ENCODE measurements around the gene ASB2.

ASB2 gene

GRCh38 chr14:94001501-94002396, 25.4 kb upstream of the ASB2 start:
- peak; percentile 32 to 41 for DNase-seq (ENCODE audit: low read depth in 2 of 2, low spot score in 1 of 2)

GRCh38 chr14:94001016-94001415, 24.6 kb upstream of the ASB2 start:
- DNase-seq (ENCODE audit: low read depth in 2 of 2, low spot score in 1 of 2), result no peak

GRCh38 chr14:94000267-94000666, 23.9 kb upstream of the ASB2 start:
- DNase-seq (ENCODE audit: low read depth in 2 of 2, low spot score in 1 of 2), result no peak

- no peak for DNase-seq (ENCODE audit: low read depth in 2 of 2, low spot score in 1 of 2)
Observed at GRCh38 chr14:93999573-93999972, 23.2 kb upstream of the ASB2 start.

- no peak for DNase-seq (ENCODE audit: low read depth in 2 of 2, low spot score in 1 of 2)
Observed at GRCh38 chr14:93998871-93999403, 22.6 kb upstream of the ASB2 start.

GRCh38 chr14:93997916-93998870, 21.8 kb upstream of the ASB2 start:
- no peak for DNase-seq (ENCODE audit: low read depth in 2 of 2, low spot score in 1 of 2)

GRCh38 chr14:93997082-93997481, 20.7 kb upstream of the ASB2 start, which contains the start of gene CCDC197:
Gene CCDC197 (plus strand): TSS chr14:93997301. CDS start chr14:93998132, 831 bp downstream.
- no peak for DNase-seq (ENCODE audit: low read depth in 2 of 2, low spot score in 1 of 2)

- no peak for DNase-seq (ENCODE audit: low read depth in 2 of 2, low spot score in 1 of 2)
Observed at GRCh38 chr14:93996130-93996695, 19.8 kb upstream of the ASB2 start.

GRCh38 chr14:93994919-93995682, 18.7 kb upstream of the ASB2 start:
- DNase-seq (ENCODE audit: low read depth in 2 of 2, low spot score in 1 of 2), result no peak

GRCh38 chr14:93993382-93993781, 17.0 kb upstream of the ASB2 start:
- no peak for DNase-seq (ENCODE audit: low read depth in 2 of 2, low spot score in 1 of 2)

GRCh38 chr14:93991649-93992048, 15.3 kb upstream of the ASB2 start:
- no peak for DNase-seq (ENCODE audit: low read depth in 2 of 2, low spot score in 1 of 2)

GRCh38 chr14:93991212-93991611, 14.8 kb upstream of the ASB2 start:
- no peak for DNase-seq (ENCODE audit: low read depth in 2 of 2, low spot score in 1 of 2)

GRCh38 chr14:93989939-93990338, 13.6 kb upstream of the ASB2 start:
- DNase-seq (ENCODE audit: low read depth in 2 of 2, low spot score in 1 of 2), result no peak

- DNase-seq (ENCODE audit: low read depth in 2 of 2, low spot score in 1 of 2), result no peak
Observed at GRCh38 chr14:93987815-93988476, 11.6 kb upstream of the ASB2 start.

GRCh38 chr14:93987376-93987775, 11.0 kb upstream of the ASB2 start:
- DNase-seq (ENCODE audit: low read depth in 2 of 2, low spot score in 1 of 2), result no peak

GRCh38 chr14:93986955-93987354, 10.6 kb upstream of the ASB2 start:
- DNase-seq (ENCODE audit: low read depth in 2 of 2, low spot score in 1 of 2), result no peak

- DNase-seq (ENCODE audit: low read depth in 2 of 2, low spot score in 1 of 2), result no peak
Observed at GRCh38 chr14:93984987-93985410, 8.6 kb upstream of the ASB2 start.

- no peak for DNase-seq (ENCODE audit: low read depth in 2 of 2, low spot score in 1 of 2)
Observed at GRCh38 chr14:93984070-93984469, 7.7 kb upstream of the ASB2 start.

- no peak for DNase-seq (ENCODE audit: low read depth in 2 of 2, low spot score in 1 of 2)
Observed at GRCh38 chr14:93982230-93983007, 6.0 kb upstream of the ASB2 start.
